ENCODE results near the gene ADGRA1.

DNA sequence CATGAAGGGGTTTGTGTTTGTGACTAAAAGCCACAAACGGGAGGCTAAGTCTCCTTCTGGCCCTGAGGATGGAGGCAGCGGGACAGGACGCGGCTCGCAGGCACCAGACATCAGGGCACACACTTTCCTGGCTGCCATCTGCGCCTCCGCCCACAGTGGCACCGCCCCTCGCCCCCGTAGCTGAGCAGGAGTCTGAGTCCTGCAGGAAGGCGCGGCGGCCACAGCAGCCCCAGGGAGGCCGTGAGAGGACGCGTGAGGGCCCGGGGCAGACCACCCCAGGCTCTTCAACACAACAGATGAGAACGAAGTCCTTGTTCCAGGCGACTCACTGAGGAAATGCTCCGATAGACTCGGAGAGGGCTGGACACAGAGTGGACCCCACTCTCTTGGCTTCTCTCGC, 6.6 kb downstream of the ADGRA1 start:
- TF ChIP-seq, protein P1, sequence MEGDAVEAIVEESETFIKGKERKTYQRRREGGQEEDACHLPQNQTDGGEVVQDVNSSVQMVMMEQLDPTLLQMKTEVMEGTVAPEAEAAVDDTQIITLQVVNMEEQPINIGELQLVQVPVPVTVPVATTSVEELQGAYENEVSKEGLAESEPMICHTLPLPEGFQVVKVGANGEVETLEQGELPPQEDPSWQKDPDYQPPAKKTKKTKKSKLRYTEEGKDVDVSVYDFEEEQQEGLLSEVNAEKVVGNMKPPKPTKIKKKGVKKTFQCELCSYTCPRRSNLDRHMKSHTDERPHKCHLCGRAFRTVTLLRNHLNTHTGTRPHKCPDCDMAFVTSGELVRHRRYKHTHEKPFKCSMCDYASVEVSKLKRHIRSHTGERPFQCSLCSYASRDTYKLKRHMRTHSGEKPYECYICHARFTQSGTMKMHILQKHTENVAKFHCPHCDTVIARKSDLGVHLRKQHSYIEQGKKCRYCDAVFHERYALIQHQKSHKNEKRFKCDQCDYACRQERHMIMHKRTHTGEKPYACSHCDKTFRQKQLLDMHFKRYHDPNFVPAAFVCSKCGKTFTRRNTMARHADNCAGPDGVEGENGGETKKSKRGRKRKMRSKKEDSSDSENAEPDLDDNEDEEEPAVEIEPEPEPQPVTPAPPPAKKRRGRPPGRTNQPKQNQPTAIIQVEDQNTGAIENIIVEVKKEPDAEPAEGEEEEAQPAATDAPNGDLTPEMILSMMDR (IDR thresholded peaks at IDR 0.05; ENCODE audit: control extremely low read depth in 1 of 3, insufficient read depth in 1 of 3, low read depth in 1 of 3, low read length in 3 of 3), result no peak
- TF ChIP-seq YY1 (IDR thresholded peaks at IDR 0.05; ENCODE audit: low read depth, low read length) (no peak), POLR2AphosphoS5 (IDR thresholded peaks at IDR 0.05; ENCODE audit: low read depth, low read length) (no peak), ZNF274 (IDR thresholded peaks at IDR 0.05; ENCODE audit: borderline replicate concordance, extremely low read depth, low read length) (no peak), HDAC6 (IDR thresholded peaks at IDR 0.05; ENCODE audit: low read depth, low read length) (no peak)
